ENCODE results near the gene HBG2.

DNA sequence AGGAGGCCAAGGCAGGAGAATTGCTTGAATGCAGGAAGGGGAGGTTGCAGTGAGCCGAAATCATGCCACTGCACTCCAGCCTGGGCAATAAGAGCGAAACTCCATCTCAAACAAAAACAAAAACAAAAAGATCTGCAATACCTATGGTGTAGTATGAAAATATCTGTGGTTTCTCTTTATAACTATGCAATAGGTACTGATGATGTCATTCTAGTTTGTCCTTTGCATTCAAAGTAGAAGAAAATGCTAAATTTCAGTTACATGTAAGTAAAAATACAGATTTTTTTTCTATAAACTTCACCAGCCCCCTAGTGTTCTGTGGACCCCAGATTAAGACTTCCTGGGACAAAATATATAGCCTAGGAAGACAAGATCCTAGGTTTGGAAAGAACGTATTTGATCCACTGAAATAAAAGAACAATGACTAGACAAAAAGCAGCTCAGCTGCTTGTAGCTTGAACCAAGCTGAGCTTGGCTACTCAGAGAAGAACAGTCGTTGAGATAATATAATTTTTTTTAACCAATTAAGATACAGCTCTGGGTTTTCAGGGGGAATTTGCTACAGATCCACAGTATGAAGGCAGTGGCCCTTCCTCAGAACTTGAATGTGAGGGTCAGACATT is 17.9 kb upstream of the HBG2 start:
- TF ChIP-seq, protein P1, sequence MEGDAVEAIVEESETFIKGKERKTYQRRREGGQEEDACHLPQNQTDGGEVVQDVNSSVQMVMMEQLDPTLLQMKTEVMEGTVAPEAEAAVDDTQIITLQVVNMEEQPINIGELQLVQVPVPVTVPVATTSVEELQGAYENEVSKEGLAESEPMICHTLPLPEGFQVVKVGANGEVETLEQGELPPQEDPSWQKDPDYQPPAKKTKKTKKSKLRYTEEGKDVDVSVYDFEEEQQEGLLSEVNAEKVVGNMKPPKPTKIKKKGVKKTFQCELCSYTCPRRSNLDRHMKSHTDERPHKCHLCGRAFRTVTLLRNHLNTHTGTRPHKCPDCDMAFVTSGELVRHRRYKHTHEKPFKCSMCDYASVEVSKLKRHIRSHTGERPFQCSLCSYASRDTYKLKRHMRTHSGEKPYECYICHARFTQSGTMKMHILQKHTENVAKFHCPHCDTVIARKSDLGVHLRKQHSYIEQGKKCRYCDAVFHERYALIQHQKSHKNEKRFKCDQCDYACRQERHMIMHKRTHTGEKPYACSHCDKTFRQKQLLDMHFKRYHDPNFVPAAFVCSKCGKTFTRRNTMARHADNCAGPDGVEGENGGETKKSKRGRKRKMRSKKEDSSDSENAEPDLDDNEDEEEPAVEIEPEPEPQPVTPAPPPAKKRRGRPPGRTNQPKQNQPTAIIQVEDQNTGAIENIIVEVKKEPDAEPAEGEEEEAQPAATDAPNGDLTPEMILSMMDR (IDR thresholded peaks at IDR 0.05 in 4 of 5, conservative IDR thresholded peaks at IDR 0.05 in 1 of 5), result no peak
- no peak for TF ChIP-seq POLR2A (IDR thresholded peaks at IDR 0.05)
